HS-27A (cell line): ENCODE data around the gene GABRG2.

Experiments
- DNase-seq: peaks from one replicate; pipeline ENCODE4 v3.0.0-alpha.2; 2012; ENCODE audit warnings: low read depth, missing footprints

GABRG2 gene

GRCh38 chr5:162193012-162193411, 125.4 kb downstream of the GABRG2 start:
- DNase-seq, result no peak

DNA sequence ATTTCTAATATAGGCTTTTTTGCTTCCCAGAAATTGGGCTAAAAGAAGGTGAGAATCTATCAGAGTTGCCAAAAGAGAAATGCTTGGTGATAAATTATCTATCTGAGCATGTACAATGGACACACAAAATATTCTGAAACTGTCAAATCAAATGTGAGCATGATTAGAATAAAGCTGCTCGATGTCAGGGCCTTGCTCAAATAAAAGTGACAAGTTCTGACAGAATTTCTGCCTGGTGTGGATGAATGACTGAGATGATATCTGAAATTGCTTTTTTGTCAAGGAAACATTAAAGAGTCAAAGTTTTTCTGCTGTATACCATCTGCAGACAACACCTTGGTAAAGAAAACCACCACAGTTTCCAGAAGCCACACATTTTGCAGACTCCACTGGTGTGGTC, 128.8 kb downstream of the GABRG2 start:
- DNase-seq, result no peak

DNA sequence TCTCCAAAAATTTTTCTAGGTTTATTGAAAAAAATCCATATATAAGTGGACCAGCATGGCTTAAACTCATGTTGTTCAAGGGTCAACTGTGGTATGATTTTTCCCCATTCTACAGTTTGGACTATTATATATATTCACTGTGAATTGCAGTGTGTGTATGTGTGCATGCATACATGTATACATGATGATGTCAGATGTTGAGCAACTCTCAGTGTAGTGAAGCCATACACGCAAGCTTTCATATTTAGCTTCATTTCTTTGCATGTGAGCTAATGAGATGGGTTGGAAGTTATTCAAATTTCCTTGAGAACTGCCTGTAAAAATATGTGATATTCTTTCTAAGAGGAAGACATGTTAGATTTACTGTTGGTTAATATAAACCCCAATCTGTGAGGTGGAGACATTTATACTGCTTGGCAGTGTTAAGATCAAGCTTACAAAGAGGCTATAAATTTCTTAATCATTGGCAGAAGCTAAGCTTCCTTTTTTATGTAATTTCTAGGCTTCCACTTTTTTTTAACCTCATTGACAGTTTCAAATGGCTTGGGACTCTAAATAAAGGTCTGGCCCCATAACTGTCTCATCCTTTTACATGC, 134.8 kb downstream of the GABRG2 start:
- no peak for DNase-seq
